GM23338 (cell line): ENCODE measurements around the gene SYNE1. TPM values are rescaled to one million over a fixed set of nuclear protein-coding genes. Genes with fewer than 3 reads are reported as not detected.

ENCODE experiments used
- ATAC-seq: fragments of 200-7000 bp; cut with Tn5 transposase; 3 replicates; pipeline ENCODE4 v1.9.1; 2020
- DNase-seq: peaks from one replicate; pipeline ENCODE4 v3.0.0-alpha.2; 2015; ENCODE audit warnings: low spot score
- H2AFZ ChIP-seq: fragments of 200-600 bp; sonication (generic); 2 replicates; pipeline ENCODE4 v1.8.0; 2016; ENCODE audit warnings: antibody characterized with exemption, mild to moderate bottlenecking, moderate library complexity
- H3F3A ChIP-seq: fragments of 200-600 bp; sonication (generic); replicated peaks from 2 replicates; pipeline ENCODE4 v1.8.0; 2017; ENCODE audit warnings: antibody characterized with exemption, mixed run types, low read depth
- H3K27ac ChIP-seq: fragments of 200-600 bp; sonication (generic); 2 replicates; pipeline ENCODE4 v1.6.1; 2016; ENCODE audit warnings: low read depth
- H3K27me3 ChIP-seq: fragments of 200-600 bp; sonication (generic); 2 replicates; pipeline ENCODE4 v1.8.0; 2016; ENCODE audit warnings: mild to moderate bottlenecking, mixed run types, moderate library complexity; ENCODE audit not compliant: insufficient read depth
- H3K36me3 ChIP-seq: fragments of 200-600 bp; sonication (generic); 2 replicates; pipeline ENCODE4 v1.8.0; 2016; ENCODE audit warnings: mild to moderate bottlenecking; ENCODE audit not compliant: insufficient read depth
- H3K4me1 ChIP-seq: fragments of 200-600 bp; sonication (generic); 2 replicates; pipeline ENCODE4 v1.8.0; 2016; ENCODE audit warnings: mild to moderate bottlenecking, moderate library complexity; ENCODE audit not compliant: insufficient read depth
- H3K4me2 ChIP-seq: fragments of 200-600 bp; sonication (generic); 2 replicates; pipeline ENCODE4 v1.7.1; 2017; ENCODE audit warnings: mixed run types
- H3K4me3 ChIP-seq: fragments of 200-600 bp; sonication (generic); 2 replicates; pipeline ENCODE4 v1.6.1; 2016; ENCODE audit warnings: mixed run types
- H3K79me2 ChIP-seq: fragments of 200-600 bp; sonication (generic); replicated peaks from 2 replicates; pipeline ENCODE4 v1.8.0; 2017; ENCODE audit warnings: mild to moderate bottlenecking; ENCODE audit not compliant: insufficient read depth
- H3K9me2 ChIP-seq: fragments of 200-600 bp; sonication (generic); 2 replicates; pipeline ENCODE4 v1.8.0; 2017; ENCODE audit not compliant: insufficient read depth
- H4K20me1 ChIP-seq: fragments of 200-600 bp; sonication (generic); replicated peaks from 2 replicates; pipeline ENCODE4 v1.8.0; 2017; ENCODE audit warnings: mild to moderate bottlenecking; ENCODE audit not compliant: insufficient read depth
- H3K27ac Mint-ChIP-seq: 2 replicates; pipeline ENCODE4 v1.8.0; 2020; ENCODE audit warnings: inconsistent platforms, mild to moderate bottlenecking, moderate library complexity, mixed read lengths
- H3K27me3 Mint-ChIP-seq: 3 replicates; pipeline ENCODE4 v1.8.0; 2022; ENCODE audit warnings: low read depth, mild to moderate bottlenecking, moderate library complexity, mixed read lengths, inconsistent platforms; ENCODE audit not compliant: insufficient read depth, poor library complexity
- H3K36me3 Mint-ChIP-seq: 3 replicates; pipeline ENCODE4 v1.8.0; 2021; ENCODE audit warnings: low read depth, mild to moderate bottlenecking, inconsistent platforms, moderate library complexity, mixed read lengths
- H3K4me1 Mint-ChIP-seq: 3 replicates; pipeline ENCODE4 v1.8.0; 2020; ENCODE audit warnings: mild to moderate bottlenecking, inconsistent platforms, mixed read lengths
- H3K4me3 Mint-ChIP-seq: 3 replicates; pipeline ENCODE4 v1.8.0; 2021; ENCODE audit warnings: moderate library complexity, mild to moderate bottlenecking, inconsistent platforms, mixed read lengths
- H3K9me3 Mint-ChIP-seq: 3 replicates; pipeline ENCODE4 v1.8.0; 2020; ENCODE audit warnings: moderate library complexity, mild to moderate bottlenecking, inconsistent platforms, mixed read lengths
- CREB1 ChIP-seq: fragments of 250-450 bp; sonication (Bioruptor Pico); IDR thresholded peaks from 2 replicates; pipeline ENCODE4 v1.5.0; 2020; ENCODE audit warnings: low read depth, mild to moderate bottlenecking, moderate library complexity
- CTCF ChIP-seq, 2 experiments: fragments of 200-600 bp in 1 of 2; sonication (generic) in 1 of 2; conservative IDR thresholded peaks; 2 replicates each; pipeline versions ENCODE4 v1.5.1 to v1.6.1; 2016 to 2017; ENCODE audit warnings: antibody characterized with exemption in 2 of 2, low read depth in 2 of 2, mild to moderate bottlenecking in 2 of 2, moderate library complexity in 1 of 2
- EZH2 ChIP-seq: fragments of 200-600 bp; sonication (generic); IDR thresholded peaks from one replicate; pipeline ENCODE4 v1.8.0; 2017; ENCODE audit warnings: antibody characterized with exemption, mild to moderate bottlenecking, low read depth; ENCODE audit not compliant: unreplicated experiment
- REST ChIP-seq: IDR thresholded peaks from one replicate; pipeline ENCODE4 v1.6.1; 2018; ENCODE audit warnings: antibody characterized with exemption; ENCODE audit not compliant: unreplicated experiment
- ZNF114 ChIP-seq: fragments of 250-450 bp; sonication (Bioruptor Pico); IDR thresholded peaks from 2 replicates; pipeline ENCODE4 v1.5.0; 2020; ENCODE audit warnings: mild to moderate bottlenecking, moderate library complexity
- polyA plus RNA-seq: library from polyadenylated mRNA; unstranded; fragments of >200 nt; fragmentation: Nextera tagmentation; extraction: Ambion mirVana; gene quantifications from 2 replicates; pipeline ENCODE4 v1.2.1, GENCODE V29; 2016
- total RNA-seq: library from RNA; depleted of rRNA; stranded (reverse); fragments of >200 nt; shearing (Covaris generic); gene quantifications from 2 replicates; pipeline ENCODE4 v1.2.3, GENCODE V29; 2014

The SYNE1 gene
- total and polyA plus RNA-seq, 2 experiments from 2014 or later: 3.9 to 13.6 TPM

- Mint-ChIP-seq H3K4me3 (no peak overlapping the region), H3K9me3 (no peaks in the 10 kb centered on the region; the same call in 2 of the 3 replicates), H3K36me3 (no peaks in the 10 kb centered on the region), H3K27ac (no peak overlapping the region), H3K4me1 (no peaks in the 10 kb centered on the region; the same call in 2 of the 3 replicates), H3K27me3 (peaks cover 2% of the 10 kb centered on the region)
- Histone ChIP-seq H3K4me3 (no peak overlapping the region), H3K27me3 (no peaks in the 10 kb centered on the region), H3K36me3 (no peaks in the 10 kb centered on the region), H3K27ac (no peak overlapping the region), H3K9me2 (no peaks in the 10 kb centered on the region; the same call in 1 of the 2 replicates), H3F3A (no peaks in the 10 kb centered on the region), H4K20me1 (no peaks in the 10 kb centered on the region), H3K4me1 (no peaks in the 10 kb centered on the region), H3K79me2 (no peaks in the 10 kb centered on the region), H3K4me2 (no peak overlapping the region), H2AFZ (no peak overlapping the region)
- TF ChIP-seq CREB1 (no peak), ZNF114 (no peak), REST (no peak)
- DNase-seq (no peak), ATAC-seq (no peak)
Measured at GRCh38 chr6:152671171-152671570, 34.0 kb upstream of the SYNE1 start.

GRCh38 chr6:152669895-152670294 is 32.7 kb upstream of the SYNE1 start:
- H3F3A ChIP-seq: no peaks in the 10 kb centered on the region
- peaks cover 2% of the 10 kb centered on the region for H3K27me3 Mint-ChIP-seq
- no peak overlapping the region for H2AFZ ChIP-seq
- no peak overlapping the region for H3K27ac ChIP-seq
- H3K9me3 Mint-ChIP-seq: no peaks in the 10 kb centered on the region
- no peaks in the 10 kb centered on the region for H3K36me3 Mint-ChIP-seq
- no peaks in the 10 kb centered on the region; the same call in 1 of the 2 replicates for H3K9me2 ChIP-seq
- H3K36me3 ChIP-seq: no peaks in the 10 kb centered on the region
- H3K4me2 ChIP-seq: no peak overlapping the region
- no peaks in the 10 kb centered on the region for H3K27me3 ChIP-seq
- H3K4me1 Mint-ChIP-seq: no peaks in the 10 kb centered on the region
- DNase-seq: peak; percentile 53
- no peaks in the 10 kb centered on the region for H3K4me1 ChIP-seq
- H3K79me2 ChIP-seq: no peaks in the 10 kb centered on the region
- no peak overlapping the region for H3K4me3 ChIP-seq
- H4K20me1 ChIP-seq: no peaks in the 10 kb centered on the region
- no peak overlapping the region for H3K27ac Mint-ChIP-seq
- TF ChIP-seq EZH2 (no peak), CTCF (conservative IDR thresholded peaks at IDR 0.05; ENCODE audit: low read depth in 2 of 2) (peak; percentile 60 to 64)
- peak; percentile 62 for ATAC-seq
- no peak overlapping the region for H3K4me3 Mint-ChIP-seq
